ENCODE data around the gene SYF2.
A peak's percentile ranks its signal among the peaks of the same experiment; 100 is the strongest.

GRCh38 chr1:25204797-25205480 lies 27.4 kb downstream of the SYF2 start:
- TF ChIP-seq, protein P1, sequence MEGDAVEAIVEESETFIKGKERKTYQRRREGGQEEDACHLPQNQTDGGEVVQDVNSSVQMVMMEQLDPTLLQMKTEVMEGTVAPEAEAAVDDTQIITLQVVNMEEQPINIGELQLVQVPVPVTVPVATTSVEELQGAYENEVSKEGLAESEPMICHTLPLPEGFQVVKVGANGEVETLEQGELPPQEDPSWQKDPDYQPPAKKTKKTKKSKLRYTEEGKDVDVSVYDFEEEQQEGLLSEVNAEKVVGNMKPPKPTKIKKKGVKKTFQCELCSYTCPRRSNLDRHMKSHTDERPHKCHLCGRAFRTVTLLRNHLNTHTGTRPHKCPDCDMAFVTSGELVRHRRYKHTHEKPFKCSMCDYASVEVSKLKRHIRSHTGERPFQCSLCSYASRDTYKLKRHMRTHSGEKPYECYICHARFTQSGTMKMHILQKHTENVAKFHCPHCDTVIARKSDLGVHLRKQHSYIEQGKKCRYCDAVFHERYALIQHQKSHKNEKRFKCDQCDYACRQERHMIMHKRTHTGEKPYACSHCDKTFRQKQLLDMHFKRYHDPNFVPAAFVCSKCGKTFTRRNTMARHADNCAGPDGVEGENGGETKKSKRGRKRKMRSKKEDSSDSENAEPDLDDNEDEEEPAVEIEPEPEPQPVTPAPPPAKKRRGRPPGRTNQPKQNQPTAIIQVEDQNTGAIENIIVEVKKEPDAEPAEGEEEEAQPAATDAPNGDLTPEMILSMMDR (conservative IDR thresholded peaks at IDR 0.05; ENCODE audit: low read depth, low read length), result peak; percentile 73
- TF ChIP-seq EZH2 (IDR thresholded peaks at IDR 0.05; ENCODE audit: borderline replicate concordance, low read depth, low read length, poor library complexity, severe bottlenecking), result no peak

Measured in A673 (cell line).